PC-9 (cell line): ENCODE measurements around the gene SVOP. TPM values are rescaled to one million over a fixed set of nuclear protein-coding genes. Genes with fewer than 3 reads are reported as not detected.

Experiments used
- BruUV-seq: library from RNA; stranded (reverse); fragments of 400-500 nt; replicated peaks from 2 replicates; lab custom pipeline; 2021; lab: Mats Ljungman, UMichigan
- CTCF ChIA-PET: fragments of 300-600 bp; sonication (Branson Sonifier 250); formaldehyde crosslinking; loops from one replicate; lab custom pipeline; 2022; ENCODE audit warnings: antibody characterized with exemption; lab: Charles Lee
- POLR2A ChIA-PET: fragments of 300-600 bp; sonication (Branson Sonifier 250); formaldehyde crosslinking; loops from one replicate; lab custom pipeline; 2022; ENCODE audit warnings: antibody characterized with exemption; ENCODE audit not compliant: unreplicated experiment; lab: Charles Lee
- DNase-seq, 2 experiments: peaks; one replicate each; pipeline versions ENCODE4 v3.0.0 to v3.0.0-alpha.2; 2015 to 2022; ENCODE audit warnings: mixed read lengths in 1 of 2
- H2AFZ ChIP-seq: fragments of 200-600 bp; sonication (generic); 2 replicates; pipeline ENCODE4 v1.8.1; 2017; ENCODE audit warnings: antibody characterized with exemption
- H3F3A ChIP-seq: fragments of 200-600 bp; sonication (generic); 2 replicates; pipeline ENCODE4 v1.8.1; 2017; ENCODE audit warnings: antibody characterized with exemption, mild to moderate bottlenecking, low read depth; ENCODE audit not compliant: insufficient read depth
- H3K27ac ChIP-seq: fragments of 200-600 bp; sonication (generic); 2 replicates; pipeline ENCODE4 v1.6.1; 2016; ENCODE audit warnings: mixed run types
- H3K27me3 ChIP-seq: fragments of 200-600 bp; sonication (generic); 2 replicates; pipeline ENCODE4 v1.6.1; 2016; ENCODE audit warnings: low read depth, mixed run types; ENCODE audit not compliant: insufficient read depth
- H3K36me3 ChIP-seq: fragments of 200-600 bp; sonication (generic); 2 replicates; pipeline ENCODE4 v1.6.1; 2016; ENCODE audit warnings: low read depth, mixed run types
- H3K4me1 ChIP-seq: fragments of 200-600 bp; sonication (generic); replicated peaks from 2 replicates; pipeline ENCODE4 v1.6.1; 2016; ENCODE audit warnings: mixed run types; ENCODE audit not compliant: insufficient read depth
- H3K4me2 ChIP-seq: fragments of 200-600 bp; sonication (generic); 2 replicates; pipeline ENCODE4 v1.6.1; 2017; ENCODE audit warnings: mixed run types
- H3K4me3 ChIP-seq: fragments of 200-600 bp; sonication (generic); 2 replicates; pipeline ENCODE4 v1.6.1; 2016; ENCODE audit warnings: mixed run types
- H3K79me2 ChIP-seq: fragments of 200-600 bp; sonication (generic); 2 replicates; pipeline ENCODE4 v1.6.1; 2017; ENCODE audit warnings: low read depth, mixed run types
- H3K9me2 ChIP-seq: fragments of 200-600 bp; sonication (generic); 2 replicates; pipeline ENCODE4 v1.8.1; 2017; ENCODE audit warnings: mild to moderate bottlenecking; ENCODE audit not compliant: insufficient read depth
- H3K9me3 ChIP-seq: fragments of 200-600 bp; sonication (generic); 2 replicates; pipeline ENCODE4 v1.8.1; 2016; ENCODE audit warnings: low read depth; ENCODE audit not compliant: insufficient read depth
- H4K20me1 ChIP-seq: fragments of 200-600 bp; sonication (generic); 2 replicates; pipeline ENCODE4 v1.8.1; 2017; ENCODE audit not compliant: insufficient read depth
- CTCF ChIP-seq: fragments of 200-600 bp; sonication (generic); conservative IDR thresholded peaks from 2 replicates; pipeline ENCODE4 v1.6.1; 2017; ENCODE audit warnings: mixed run types, antibody characterized with exemption, mild to moderate bottlenecking, moderate library complexity
- EZH2 ChIP-seq: fragments of 200-600 bp; sonication (generic); IDR thresholded peaks from 2 replicates; pipeline ENCODE4 v1.8.0; 2017; ENCODE audit warnings: antibody characterized with exemption, low read depth
- intact Hi-C: fragments of 100-400 bp; cut with micrococcal nuclease; formaldehyde crosslinking; loops from one replicate; pipeline ENCODE4 v1.10.0; 2022; ENCODE audit not compliant: unreplicated experiment
- total RNA-seq: library from RNA; stranded (reverse); gene quantifications from 2 replicates; pipeline ENCODE4 v1.2.3, GENCODE V29; 2021

Gene SVOP
- total RNA-seq, 1 experiment from 2014 or later, result not detected

GRCh38 chr12:108962256-108962655 is 58.6 kb downstream of the SVOP start:
- intact Hi-C loops, result no loop called here
- no peak overlapping the region for H3K27ac ChIP-seq
- H3K27me3 ChIP-seq, result peaks cover 64% of the 10 kb centered on the region
- H3K9me3 ChIP-seq, result no peaks in the 10 kb centered on the region
- H3K79me2 ChIP-seq, result no peaks in the 10 kb centered on the region
- H3F3A ChIP-seq, result no peaks in the 10 kb centered on the region
- no TSS peak for BruUV-seq
- POLR2A ChIA-PET, result no interaction called here
- CTCF ChIA-PET, result no interaction called here
- no peaks in the 10 kb centered on the region for H3K36me3 ChIP-seq
- H4K20me1 ChIP-seq, result 0 out of 2 replicates have a peak, but pooled peaks cover 4% of the 10 kb centered on the region
- no peak for DNase-seq
- no peaks in the 10 kb centered on the region for H3K4me1 ChIP-seq
- H3K9me2 ChIP-seq, result no peaks in the 10 kb centered on the region
- no peak overlapping the region for H3K4me2 ChIP-seq
- no peak overlapping the region for H2AFZ ChIP-seq
- no peak for TF ChIP-seq CTCF
- TF ChIP-seq EZH2, result no peak
- no peak overlapping the region for H3K4me3 ChIP-seq

- TF ChIP-seq EZH2, result no peak
- TF ChIP-seq CTCF, result no peak
- H3K4me2 ChIP-seq, result no peak overlapping the region
- no peaks in the 10 kb centered on the region for H3K9me3 ChIP-seq
- H3K27me3 ChIP-seq, result peaks cover 73% of the 10 kb centered on the region
- no peaks in the 10 kb centered on the region for H3K9me2 ChIP-seq
- H3K4me1 ChIP-seq, result no peaks in the 10 kb centered on the region
- H3K79me2 ChIP-seq, result no peaks in the 10 kb centered on the region
- H2AFZ ChIP-seq, result no peak overlapping the region
- no peak overlapping the region for H3K27ac ChIP-seq
- POLR2A ChIA-PET, result no interaction called here
- H3K36me3 ChIP-seq, result no peaks in the 10 kb centered on the region
- intact Hi-C loops, result no loop called here
- CTCF ChIA-PET, result no interaction called here
- no peak for DNase-seq
- 0 out of 2 replicates have a peak, but pooled peaks cover 4% of the 10 kb centered on the region for H4K20me1 ChIP-seq
- no peaks in the 10 kb centered on the region for H3F3A ChIP-seq
- H3K4me3 ChIP-seq, result no peak overlapping the region
- no TSS peak for BruUV-seq
These were observed 60.9 kb downstream of the SVOP start for GRCh38 chr12:108959748-108960655.

DNA sequence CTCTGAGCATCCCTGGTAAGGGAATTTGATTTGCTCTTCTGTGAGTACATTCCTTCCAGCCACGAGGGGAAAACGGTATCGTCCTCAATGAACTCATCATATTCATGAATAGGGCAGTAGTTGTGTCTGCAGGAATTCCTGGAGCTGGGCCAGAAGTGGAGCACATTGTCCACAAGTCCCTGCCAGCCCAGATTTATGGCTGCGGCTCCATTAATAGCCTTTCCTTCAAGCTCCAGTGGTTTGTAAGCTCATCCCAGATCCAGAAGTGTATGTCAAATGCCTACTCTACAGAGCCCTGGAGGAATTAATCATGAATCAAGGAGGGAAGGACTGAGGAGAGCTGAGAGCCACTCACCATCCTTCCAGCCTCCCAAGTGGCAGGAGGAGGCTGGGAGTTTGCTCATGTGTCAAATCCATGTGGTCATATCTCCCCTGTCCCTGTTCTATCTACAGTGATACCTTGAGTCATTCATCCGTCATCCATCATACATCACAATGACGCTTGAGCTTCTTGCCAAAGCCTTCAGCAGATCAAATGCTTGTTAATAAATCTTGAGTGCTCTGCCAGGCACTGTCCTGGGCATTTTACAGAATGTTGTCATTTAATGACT is 65.5 kb downstream of the SVOP start:
- H2AFZ ChIP-seq, result no peak overlapping the region
- no peaks in the 10 kb centered on the region for H3F3A ChIP-seq
- 0 out of 2 replicates have a peak, but pooled peaks cover 4% of the 10 kb centered on the region for H4K20me1 ChIP-seq
- POLR2A ChIA-PET, result interaction anchor here (0.6 kb wide), 2 partner anchors 19 to 116 kb away, joined by 5 to 7 read pairs; no protein-coding TSS in a partner anchor
- H3K36me3 ChIP-seq, result no peaks in the 10 kb centered on the region
- no peak overlapping the region for H3K4me2 ChIP-seq
- no peaks in the 10 kb centered on the region for H3K79me2 ChIP-seq
- H3K4me3 ChIP-seq, result no peak overlapping the region
- CTCF ChIA-PET, result no interaction called here
- no peak for DNase-seq
- intact Hi-C loops, result no loop called here
- no peak for TF ChIP-seq EZH2
- no peak for TF ChIP-seq CTCF
- H3K27me3 ChIP-seq, result peaks cover 55% of the 10 kb centered on the region
- H3K27ac ChIP-seq, result no peak overlapping the region
- no peaks in the 10 kb centered on the region for H3K9me2 ChIP-seq
- no peaks in the 10 kb centered on the region for H3K4me1 ChIP-seq
- H3K9me3 ChIP-seq, result no peaks in the 10 kb centered on the region
- no TSS peak for BruUV-seq
